ENCODE measurements around the gene FFAR1. TPM values are rescaled to one million over a fixed set of nuclear protein-coding genes. Genes with fewer than 3 reads are reported as not detected.

The FFAR1 gene
- total and polyA plus RNA-seq, 2 donors (not counting 1 experiment from before 2014, with no cell fraction given) = not detected

DNA sequence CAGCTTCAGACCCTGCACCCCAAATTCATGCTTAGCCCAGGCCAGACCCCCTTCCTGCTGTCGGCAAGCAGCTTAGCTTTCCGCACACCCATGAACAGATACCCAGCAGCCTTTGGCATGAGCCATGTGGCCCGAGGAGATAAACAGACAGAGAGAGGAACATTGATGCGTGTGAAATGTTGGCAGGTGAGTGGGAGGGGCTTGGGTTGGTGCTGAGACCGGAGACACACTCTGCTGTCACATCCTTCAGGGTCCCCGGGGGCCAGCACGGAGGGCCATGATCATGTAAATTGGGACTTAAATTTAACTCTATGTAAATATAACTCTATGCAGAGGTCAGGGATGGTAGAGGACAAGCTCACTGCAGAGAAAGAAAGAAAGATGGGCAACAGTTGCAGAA lies 17.2 kb upstream of the FFAR1 start:
- no peak for TF ChIP-seq EZH2 (IDR thresholded peaks at IDR 0.05; ENCODE audit: low read length, missing control alignments)
- TF ChIP-seq, protein P1, sequence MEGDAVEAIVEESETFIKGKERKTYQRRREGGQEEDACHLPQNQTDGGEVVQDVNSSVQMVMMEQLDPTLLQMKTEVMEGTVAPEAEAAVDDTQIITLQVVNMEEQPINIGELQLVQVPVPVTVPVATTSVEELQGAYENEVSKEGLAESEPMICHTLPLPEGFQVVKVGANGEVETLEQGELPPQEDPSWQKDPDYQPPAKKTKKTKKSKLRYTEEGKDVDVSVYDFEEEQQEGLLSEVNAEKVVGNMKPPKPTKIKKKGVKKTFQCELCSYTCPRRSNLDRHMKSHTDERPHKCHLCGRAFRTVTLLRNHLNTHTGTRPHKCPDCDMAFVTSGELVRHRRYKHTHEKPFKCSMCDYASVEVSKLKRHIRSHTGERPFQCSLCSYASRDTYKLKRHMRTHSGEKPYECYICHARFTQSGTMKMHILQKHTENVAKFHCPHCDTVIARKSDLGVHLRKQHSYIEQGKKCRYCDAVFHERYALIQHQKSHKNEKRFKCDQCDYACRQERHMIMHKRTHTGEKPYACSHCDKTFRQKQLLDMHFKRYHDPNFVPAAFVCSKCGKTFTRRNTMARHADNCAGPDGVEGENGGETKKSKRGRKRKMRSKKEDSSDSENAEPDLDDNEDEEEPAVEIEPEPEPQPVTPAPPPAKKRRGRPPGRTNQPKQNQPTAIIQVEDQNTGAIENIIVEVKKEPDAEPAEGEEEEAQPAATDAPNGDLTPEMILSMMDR (conservative IDR thresholded peaks at IDR 0.05 in 1 of 2, IDR thresholded peaks at IDR 0.05 in 1 of 2; ENCODE audit: low read depth in 1 of 2, low read length in 2 of 2) = no peak
- H3K36me3 ChIP-seq (ENCODE audit: control insufficient read depth, insufficient read depth, low read length) = no peaks in the 10 kb centered on the region

DNA sequence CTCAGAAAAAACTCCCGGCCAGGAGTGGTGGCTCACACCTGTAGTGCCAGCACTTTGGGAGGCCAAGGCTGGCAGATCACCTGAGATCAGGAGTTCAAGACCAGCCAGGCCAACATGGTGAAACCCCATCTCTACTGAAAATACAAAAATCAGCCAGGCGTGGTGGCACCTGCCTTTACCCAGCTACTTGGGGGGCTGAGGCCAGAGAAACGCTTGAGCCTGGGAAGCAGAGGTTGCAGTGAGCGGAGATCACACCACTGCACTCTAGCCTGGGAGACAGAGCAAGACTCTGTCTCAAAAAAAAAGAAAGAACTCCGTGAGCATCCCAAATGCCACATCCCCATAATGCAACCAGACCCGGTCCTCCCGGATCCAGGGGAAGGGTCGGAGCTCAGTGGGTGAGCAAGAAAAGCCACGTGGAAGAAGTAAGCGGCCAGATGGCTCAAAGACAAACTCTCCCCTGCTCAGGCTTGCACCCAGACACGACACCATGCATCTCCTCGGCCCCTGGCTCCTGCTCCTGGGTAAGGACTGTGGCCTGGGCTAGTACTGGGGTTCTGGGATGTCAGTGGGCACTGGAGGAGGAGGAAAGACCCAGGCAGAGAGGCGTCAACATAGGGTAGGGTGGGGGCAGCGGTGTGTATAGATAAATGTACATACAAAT lies 16.0 kb upstream of the FFAR1 start:
- Histone ChIP-seq H3K27me3 (ENCODE audit: control insufficient read depth, insufficient read depth, low read length) (no peaks in the 10 kb centered on the region), H3K9ac (ENCODE audit: insufficient read depth, low read length) (no peak overlapping the region), H3K79me2 (ENCODE audit: control insufficient read depth, insufficient read depth, low read length) (no peaks in the 10 kb centered on the region), H3K4me2 (ENCODE audit: extremely low read depth, insufficient read depth, low read length) (no peak overlapping the region), H2AFZ (ENCODE audit: low read length) (no peak overlapping the region), H3K4me3 (replicated peaks in 1 of 4; ENCODE audit: control extremely low read depth in 1 of 4, insufficient read depth in 1 of 4, low read depth in 3 of 4, low read length in 4 of 4) (no peak overlapping the region), H3K27ac (ENCODE audit: insufficient read depth, low read length) (no peak overlapping the region), H3K4me1 (ENCODE audit: control insufficient read depth, extremely low read depth, insufficient read depth, low read length) (no peaks in the 10 kb centered on the region), H3K9me3 (ENCODE audit: control insufficient read depth, insufficient read depth, low read depth, low read length) (no peaks in the 10 kb centered on the region), H3K36me3 (ENCODE audit: control insufficient read depth, insufficient read depth, low read length) (no peaks in the 10 kb centered on the region), H4K20me1 (ENCODE audit: control insufficient read depth, extremely low read depth, insufficient read depth, low read length) (no peaks in the 10 kb centered on the region)
- no peak for TF ChIP-seq EZH2 (IDR thresholded peaks at IDR 0.05; ENCODE audit: low read length, missing control alignments)
- TF ChIP-seq, protein P1 (conservative IDR thresholded peaks at IDR 0.05 in 1 of 2, IDR thresholded peaks at IDR 0.05 in 1 of 2; ENCODE audit: low read depth in 1 of 2, low read length in 2 of 2) = no peak
- DNase-seq (ENCODE audit: low read depth in 2 of 2) = no peak

More for the DNA sequence above, 17.2 kb upstream of the FFAR1 start:
- Histone ChIP-seq H4K20me1 (ENCODE audit: control insufficient read depth, extremely low read depth, insufficient read depth, low read length) (no peaks in the 10 kb centered on the region), H3K9ac (ENCODE audit: insufficient read depth, low read length) (no peak overlapping the region), H3K27ac (ENCODE audit: insufficient read depth, low read length) (no peak overlapping the region), H2AFZ (ENCODE audit: low read length) (no peak overlapping the region), H3K27me3 (ENCODE audit: control insufficient read depth, insufficient read depth, low read length) (no peaks in the 10 kb centered on the region), H3K79me2 (ENCODE audit: control insufficient read depth, insufficient read depth, low read length) (no peaks in the 10 kb centered on the region), H3K9me3 (ENCODE audit: control insufficient read depth, insufficient read depth, low read depth, low read length) (no peaks in the 10 kb centered on the region), H3K4me2 (ENCODE audit: extremely low read depth, insufficient read depth, low read length) (no peak overlapping the region), H3K4me1 (ENCODE audit: control insufficient read depth, extremely low read depth, insufficient read depth, low read length) (no peaks in the 10 kb centered on the region), H3K4me3 (replicated peaks in 1 of 4; ENCODE audit: control extremely low read depth in 1 of 4, insufficient read depth in 1 of 4, low read depth in 3 of 4, low read length in 4 of 4) (no peak overlapping the region)
- DNase-seq (ENCODE audit: low read depth in 2 of 2) = no peak

DNA sequence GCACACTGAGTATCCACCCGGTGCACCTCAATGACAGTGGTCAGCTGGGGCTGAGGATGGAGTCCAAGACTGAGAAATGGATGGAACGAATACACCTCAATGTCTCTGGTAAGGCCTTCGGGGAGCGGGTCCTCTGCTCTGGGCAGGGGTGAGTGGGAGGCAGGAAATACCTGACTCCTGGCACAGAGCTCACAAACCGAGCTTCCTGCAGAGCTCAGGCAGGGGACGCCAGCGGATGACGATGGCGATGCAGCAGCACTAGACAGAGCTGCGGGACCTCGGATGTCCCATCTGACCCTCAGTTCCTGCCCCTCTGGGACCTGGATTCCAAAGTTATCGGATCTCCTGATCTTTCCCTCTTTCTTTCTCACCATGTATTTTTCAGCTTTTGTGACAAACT lies 14.9 kb upstream of the FFAR1 start:
- no peaks in the 10 kb centered on the region for H3K4me1 ChIP-seq (ENCODE audit: control insufficient read depth, extremely low read depth, insufficient read depth, low read length)
- H3K79me2 ChIP-seq (ENCODE audit: control insufficient read depth, insufficient read depth, low read length) = no peaks in the 10 kb centered on the region
- no peak for DNase-seq (ENCODE audit: low read depth in 2 of 2)
- H3K36me3 ChIP-seq (ENCODE audit: control insufficient read depth, insufficient read depth, low read length) = no peaks in the 10 kb centered on the region
- no peak overlapping the region for H3K4me2 ChIP-seq (ENCODE audit: extremely low read depth, insufficient read depth, low read length)
- no peak overlapping the region for H2AFZ ChIP-seq (ENCODE audit: low read length)
- H3K4me3 ChIP-seq (replicated peaks in 1 of 4; ENCODE audit: control extremely low read depth in 1 of 4, insufficient read depth in 1 of 4, low read depth in 3 of 4, low read length in 4 of 4) = no peak overlapping the region
- no peak overlapping the region for H3K27ac ChIP-seq (ENCODE audit: insufficient read depth, low read length)
- H3K27me3 ChIP-seq (ENCODE audit: control insufficient read depth, insufficient read depth, low read length) = no peaks in the 10 kb centered on the region
- H3K9ac ChIP-seq (ENCODE audit: insufficient read depth, low read length) = no peak overlapping the region
- no peaks in the 10 kb centered on the region for H4K20me1 ChIP-seq (ENCODE audit: control insufficient read depth, extremely low read depth, insufficient read depth, low read length)
- no peaks in the 10 kb centered on the region for H3K9me3 ChIP-seq (ENCODE audit: control insufficient read depth, insufficient read depth, low read depth, low read length)
- no peak for TF ChIP-seq EZH2 (IDR thresholded peaks at IDR 0.05; ENCODE audit: low read length, missing control alignments)
- TF ChIP-seq, protein P1 (conservative IDR thresholded peaks at IDR 0.05 in 1 of 2, IDR thresholded peaks at IDR 0.05 in 1 of 2; ENCODE audit: low read depth in 1 of 2, low read length in 2 of 2) = no peak

Data from fibroblast of lung (primary cell).